DMS 273 treated with DMSO at 0.1 percent for 48 hours (cell line): ENCODE results near the gene TJP1.

ENCODE experiments used
- DNase-seq: peaks from one replicate; lab custom pipeline; 2025; lab: John Stamatoyannopoulos, UW

Gene TJP1

DNA sequence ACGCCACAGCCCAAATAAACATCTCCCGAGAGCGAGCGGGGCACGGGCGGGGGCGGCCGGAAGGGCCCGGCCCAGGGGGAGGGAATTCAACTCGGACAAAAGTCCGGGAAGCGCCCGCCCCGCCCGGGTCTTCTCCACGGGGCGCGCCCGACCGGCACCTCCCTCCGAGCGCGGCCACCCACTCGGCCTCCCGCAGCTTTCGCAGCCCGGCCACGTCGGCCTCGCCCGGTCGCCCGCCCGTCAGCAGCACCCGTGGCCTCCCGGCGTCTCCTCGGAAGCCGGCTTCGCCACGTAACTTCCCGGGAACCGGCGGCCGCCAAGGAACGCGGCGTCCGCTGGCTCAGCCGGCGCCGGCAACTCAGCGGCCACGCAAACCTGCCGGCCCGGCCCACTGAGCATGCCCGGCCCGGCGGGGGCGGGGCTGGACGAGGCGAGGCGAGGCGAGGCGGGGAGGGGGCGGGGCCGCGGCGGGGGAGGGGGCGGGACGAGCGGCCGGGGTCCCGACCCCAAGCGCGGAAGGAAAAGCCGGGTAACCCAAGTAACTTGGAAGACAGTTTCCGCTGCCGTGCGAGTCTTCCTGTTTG is at the start of gene TJP1:
Gene TJP1 (minus strand): TSS at position 369 of the 584 bp plus-strand sequence. CDS start 440 bp downstream, outside the sequence.
- no peak for DNase-seq

DNA sequence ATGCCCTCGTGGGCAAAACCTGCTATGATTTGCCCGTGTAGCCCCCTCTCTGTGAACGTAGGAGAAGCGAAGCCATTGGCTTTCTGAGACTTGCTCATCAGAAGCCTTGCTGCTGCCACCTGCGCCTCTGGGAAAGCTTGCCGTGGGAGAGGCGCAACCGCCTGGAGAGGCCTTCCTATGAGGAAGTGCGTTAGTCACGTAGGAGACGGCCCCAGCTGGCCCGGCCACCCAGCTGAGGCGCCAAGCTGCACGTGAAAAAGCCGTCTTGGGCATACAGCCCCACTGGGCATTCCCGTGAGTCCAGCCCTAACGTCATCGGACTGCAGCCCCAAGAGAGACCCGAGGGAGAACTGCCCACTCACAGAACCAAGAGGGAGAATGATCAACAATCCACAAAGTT is 49.1 kb upstream of the TJP1 start:
- DNase-seq, result no peak

- DNase-seq, result no peak
Measured at GRCh38 chr15:29870495-29871151, 48.4 kb upstream of the TJP1 start.

DNA sequence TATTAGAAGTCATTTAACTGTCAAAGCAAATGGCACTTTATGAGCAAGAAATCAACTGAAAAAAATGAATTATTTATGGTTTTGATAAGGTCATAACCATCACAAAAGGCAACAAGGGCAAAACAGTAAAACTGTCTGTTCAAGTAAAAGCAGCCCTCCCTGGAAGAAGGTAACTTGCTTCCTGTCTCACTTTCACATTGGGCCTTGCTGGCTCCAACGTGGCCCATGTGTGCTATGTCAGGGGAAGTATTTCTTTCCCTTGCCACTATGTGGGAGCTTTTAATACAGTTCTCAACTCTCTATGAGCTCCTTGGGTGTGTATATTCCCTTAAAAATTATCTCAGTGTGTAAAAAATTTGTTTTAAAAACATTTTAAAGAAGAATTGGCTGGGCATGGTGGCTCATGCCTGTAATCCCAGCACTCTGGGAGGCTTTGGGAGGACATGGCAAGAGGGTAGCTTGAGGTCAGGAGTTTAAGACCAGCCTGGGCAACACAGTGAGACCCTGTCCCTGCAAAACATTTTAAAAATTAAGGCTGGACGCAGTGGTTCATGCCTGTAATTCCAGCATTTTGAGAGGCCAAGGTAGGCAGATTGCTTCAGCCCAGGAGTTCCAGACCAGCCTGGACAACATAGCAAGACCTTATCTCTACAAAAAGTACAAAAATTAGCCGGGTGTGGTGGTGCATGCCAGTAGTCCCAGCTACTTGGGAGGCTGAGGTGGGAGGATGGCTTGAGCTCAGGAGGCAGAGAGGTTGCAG is 45.2 kb upstream of the TJP1 start:
- DNase-seq, result no peak

GRCh38 chr15:29866337-29866736 is 44.1 kb upstream of the TJP1 start:
- no peak for DNase-seq

- DNase-seq, result no peak
Measured at GRCh38 chr15:29864501-29864900, 42.2 kb upstream of the TJP1 start.

GRCh38 chr15:29863438-29863837 is 41.2 kb upstream of the TJP1 start:
- DNase-seq, result no peak

- DNase-seq, result no peak
Measured at GRCh38 chr15:29862271-29862670, 40.0 kb upstream of the TJP1 start.

DNA sequence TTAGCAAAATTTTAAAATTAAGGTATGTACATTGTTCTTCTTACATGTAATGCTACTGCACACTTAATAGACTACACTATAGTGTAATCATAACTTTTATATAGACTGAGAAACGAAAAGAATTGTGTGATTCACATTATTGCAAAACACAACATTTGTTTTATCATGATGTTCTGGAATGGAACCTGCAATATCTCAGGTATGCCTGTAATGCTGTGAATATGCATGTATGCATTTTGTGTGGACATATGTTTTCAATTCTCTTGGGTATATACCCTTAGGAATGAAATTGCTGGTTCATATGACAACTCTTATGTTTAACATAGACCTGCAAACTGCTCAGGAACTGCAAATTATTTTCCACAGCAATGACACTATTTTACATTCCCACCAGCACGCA is 38.6 kb upstream of the TJP1 start:
- no peak for DNase-seq

DNA sequence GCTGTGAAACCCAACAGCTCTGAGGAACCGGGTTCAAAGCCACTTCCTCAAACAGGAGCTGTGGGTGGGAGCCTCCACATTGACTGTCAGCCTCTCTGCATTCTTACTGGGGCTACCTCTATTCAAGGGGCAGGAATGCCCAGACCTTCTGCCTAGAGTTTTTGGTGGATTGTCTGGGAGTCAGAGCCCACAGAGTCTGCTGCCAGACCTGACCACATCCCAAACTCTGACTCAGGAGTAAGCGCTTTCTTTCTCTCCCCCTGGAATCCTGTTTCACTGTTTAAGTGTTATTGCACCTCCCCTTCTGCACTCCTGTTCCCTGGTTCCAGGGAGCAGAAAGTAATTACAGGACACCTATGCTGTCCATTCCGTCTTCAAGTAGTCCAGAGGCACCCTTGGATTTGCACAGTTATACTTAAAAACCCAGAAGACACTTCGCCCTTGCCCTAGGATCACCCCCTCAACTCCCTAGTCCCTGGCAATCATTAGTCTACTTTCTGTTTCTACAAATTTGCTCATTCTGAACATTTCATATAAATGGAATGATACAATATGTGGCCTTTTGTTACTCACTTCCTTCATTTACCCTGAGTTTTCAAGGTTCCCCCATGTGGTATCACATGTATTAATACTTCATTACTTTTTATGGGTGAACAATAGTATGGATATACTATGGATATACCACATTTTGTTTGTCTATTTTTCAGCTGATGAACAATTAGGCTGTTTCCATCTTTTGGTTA is 37.9 kb upstream of the TJP1 start:
- no peak for DNase-seq

- DNase-seq, result no peak
Measured at GRCh38 chr15:29859293-29859692, 37.0 kb upstream of the TJP1 start.

DNA sequence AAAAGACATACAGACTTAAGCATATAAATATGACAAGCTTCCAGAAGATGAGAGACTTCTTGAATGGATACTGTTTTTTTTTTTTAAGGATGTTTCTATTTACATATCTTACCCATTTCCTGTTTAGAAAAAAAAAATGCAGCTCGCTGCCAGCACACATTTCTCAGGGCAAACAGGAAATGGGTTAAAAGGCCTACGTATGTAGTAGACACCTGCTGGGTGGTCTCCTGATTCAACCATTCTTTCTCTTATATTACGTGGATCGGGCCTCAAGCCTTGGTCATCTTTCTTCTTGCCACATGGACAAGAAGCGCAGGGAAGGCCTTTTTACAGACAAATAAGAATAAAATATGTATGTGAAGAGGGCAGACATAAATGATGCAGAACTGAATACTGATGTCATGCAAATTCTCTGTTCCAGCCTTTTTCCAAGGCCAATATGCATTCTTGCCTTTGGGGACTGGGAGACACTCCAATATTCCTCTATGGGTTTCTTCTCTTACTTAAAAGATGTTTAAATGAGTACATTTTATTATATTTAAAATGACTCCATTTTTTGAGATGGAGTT is 35.0 kb upstream of the TJP1 start:
- DNase-seq, result no peak

DNA sequence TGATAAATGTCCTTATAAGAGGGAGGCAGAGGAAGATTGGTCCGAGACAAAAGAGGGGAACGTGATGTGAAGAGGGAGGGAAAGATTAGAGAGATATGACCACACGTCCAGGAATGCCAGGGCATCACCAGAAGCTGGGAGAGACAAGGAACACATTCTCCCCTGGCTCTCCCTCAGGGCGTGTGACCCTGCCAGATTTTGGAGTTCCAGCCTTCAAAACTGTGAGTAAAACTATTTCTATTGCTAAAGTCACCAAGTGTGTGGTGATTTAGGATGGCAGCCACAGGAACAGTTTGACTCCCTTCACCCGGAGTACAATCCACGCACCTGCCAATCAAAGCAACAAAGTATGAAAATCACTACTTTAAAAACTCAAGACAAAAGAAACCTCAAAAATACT is 32.1 kb upstream of the TJP1 start:
- no peak for DNase-seq

DNA sequence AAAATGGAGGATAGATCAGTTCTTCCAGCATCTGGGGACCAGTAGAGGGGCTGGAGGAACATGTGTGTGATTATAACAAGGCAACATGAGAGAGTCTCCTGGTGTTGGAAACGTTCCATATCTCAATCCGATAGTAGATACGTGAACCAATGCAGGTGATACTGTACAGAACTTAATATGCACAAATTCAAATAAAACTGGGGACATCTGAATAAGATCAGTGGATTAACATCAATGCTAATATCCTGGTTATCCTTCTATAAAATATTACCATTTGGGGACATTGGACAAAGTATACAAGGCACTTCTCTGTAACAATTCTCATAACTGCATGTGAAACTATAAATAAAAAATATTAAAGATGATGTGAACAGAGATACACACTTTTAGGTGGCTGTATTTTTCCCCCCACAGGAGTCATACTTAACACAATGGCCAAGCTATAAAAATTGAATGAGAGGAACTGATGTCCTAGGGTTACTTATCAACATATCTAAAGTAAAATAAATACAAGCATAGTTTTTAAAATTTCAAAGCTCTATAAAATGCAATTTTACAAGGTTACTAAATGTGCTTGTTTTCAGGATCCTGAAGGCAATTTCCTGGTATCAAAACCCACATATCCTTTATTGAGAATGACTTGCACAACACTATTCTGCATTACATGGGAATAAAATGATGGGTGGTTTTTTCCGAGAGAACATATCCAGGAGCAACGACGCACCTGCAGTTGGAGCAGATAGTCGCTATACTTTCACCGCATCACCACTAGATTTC is 31.1 kb upstream of the TJP1 start:
- no peak for DNase-seq

DNA sequence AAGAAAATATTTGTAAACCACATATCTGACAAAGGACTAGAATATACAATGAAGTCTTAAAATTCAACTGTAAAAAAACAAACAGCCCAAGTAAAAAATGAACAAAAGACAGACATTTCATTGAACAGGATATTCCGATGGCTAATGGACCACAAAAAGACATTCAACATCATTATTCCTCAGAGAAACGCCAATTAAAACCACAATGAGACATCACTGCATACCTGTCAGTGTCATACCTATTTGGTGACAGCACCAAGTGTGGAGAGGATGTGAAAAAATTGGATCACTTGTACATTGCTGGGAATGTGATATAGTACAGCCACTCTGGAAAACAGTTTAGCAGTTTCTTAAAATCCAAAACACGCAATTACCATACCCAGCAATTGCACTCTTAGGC is 29.9 kb upstream of the TJP1 start:
- DNase-seq, result no peak

DNA sequence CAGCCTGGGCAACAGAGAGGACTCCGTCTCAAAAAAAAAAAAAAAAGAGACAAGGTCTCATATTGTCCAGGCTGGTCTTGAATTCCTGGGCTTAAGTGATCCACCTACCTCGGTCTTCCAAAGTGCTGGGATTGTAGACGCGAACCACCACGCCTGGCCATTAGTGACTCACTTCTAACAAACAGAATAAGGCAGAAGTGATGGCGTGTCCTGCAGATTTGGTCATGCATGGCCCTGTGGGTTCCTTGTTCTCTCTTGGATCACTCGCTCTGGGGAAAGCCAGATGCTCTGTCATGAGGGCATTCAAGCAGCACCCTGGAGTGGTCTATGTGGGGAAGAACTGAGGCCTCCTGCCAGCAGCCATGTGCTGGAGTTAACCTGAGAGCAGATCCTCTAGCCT is 27.4 kb upstream of the TJP1 start:
- no peak for DNase-seq

DNA sequence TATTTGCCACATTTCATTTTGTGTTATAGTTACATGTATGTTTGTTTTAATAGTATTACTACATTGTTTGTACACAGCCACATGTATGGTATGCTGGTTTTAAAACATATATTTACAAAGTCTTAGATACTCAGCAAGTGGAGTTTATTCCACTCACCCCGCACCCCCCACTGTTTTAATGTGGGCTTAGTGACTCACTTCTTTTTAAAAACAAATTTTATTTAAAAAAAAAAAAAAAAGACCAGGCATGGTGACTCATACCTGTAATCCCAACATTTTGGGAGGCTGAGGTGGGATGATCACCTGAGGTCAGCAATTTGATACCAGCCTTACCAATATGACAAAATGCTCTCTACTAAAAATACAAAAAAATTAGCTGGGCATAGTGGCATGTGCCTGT is 26.9 kb upstream of the TJP1 start:
- no peak for DNase-seq

DNA sequence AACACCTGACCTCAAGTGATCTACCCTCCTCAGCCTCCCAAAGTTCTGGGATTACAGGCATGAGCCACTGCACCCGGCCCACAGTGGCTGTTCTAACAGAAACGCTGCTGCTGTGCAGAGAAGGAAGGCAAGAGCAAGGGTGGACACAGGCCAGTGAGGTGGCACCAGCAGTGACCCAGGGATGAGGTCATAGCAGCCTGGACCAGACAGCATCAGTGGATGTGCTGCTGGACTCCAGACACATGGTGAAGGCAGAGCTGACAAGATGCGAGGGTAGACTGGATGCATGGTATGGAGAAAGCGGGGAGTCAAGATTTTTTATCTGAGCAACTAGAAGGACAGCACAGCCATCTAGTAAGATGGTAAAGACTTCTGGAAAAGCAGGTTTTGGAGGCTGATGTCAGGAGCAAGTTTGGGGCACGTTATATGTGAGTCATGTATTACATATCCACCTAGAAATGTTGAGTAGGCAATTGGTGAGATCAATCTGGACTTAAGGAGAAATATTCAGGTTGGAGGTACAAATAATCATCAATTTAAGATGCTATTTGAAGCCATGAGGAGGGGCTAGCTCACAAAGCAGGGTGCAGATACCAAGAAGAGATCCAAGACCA is 22.1 kb upstream of the TJP1 start:
- DNase-seq, result no peak

GRCh38 chr15:29842290-29842689 is 20.0 kb upstream of the TJP1 start:
- no peak for DNase-seq

DNA sequence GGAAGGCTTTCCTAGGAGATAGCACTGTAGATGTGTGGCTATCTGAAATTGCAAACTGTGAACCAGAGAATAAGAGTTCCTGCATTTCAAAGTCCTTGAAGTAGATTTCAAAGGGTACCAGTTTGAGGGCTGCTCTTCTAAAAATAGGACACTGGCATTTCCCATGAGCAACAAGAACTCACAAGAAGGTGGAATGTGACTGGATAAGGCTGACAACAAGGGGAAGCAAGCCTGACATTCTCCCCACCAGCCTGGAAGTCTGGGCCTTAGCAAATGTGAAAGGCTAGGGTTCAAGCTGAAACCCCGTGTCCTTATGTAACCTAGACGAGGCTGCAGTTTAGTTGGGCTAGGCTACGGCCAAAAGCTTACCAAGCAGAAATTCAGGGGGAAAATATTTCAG is 18.7 kb upstream of the TJP1 start:
- DNase-seq, result no peak

- DNase-seq, result no peak
Measured at GRCh38 chr15:29840054-29840453, 17.8 kb upstream of the TJP1 start.
